GM12875 (cell line): Measurements from ENCODE around the gene ARL13B.

Source experiments
- H3K4me3 ChIP-seq: one replicate; pipeline ENCODE4 v1.5.1; 2011; ENCODE audit warnings: low read depth, low read length, control low read depth
- TF ChIP-seq, protein P1 (sequence below): IDR thresholded peaks from 2 replicates; pipeline ENCODE4 v1.5.1; 2011; ENCODE audit warnings: low read depth, mild to moderate bottlenecking, control low read depth, inconsistent platforms, low read length, moderate library complexity, borderline replicate concordance; ENCODE audit not compliant: insufficient read depth

ARL13B gene

DNA sequence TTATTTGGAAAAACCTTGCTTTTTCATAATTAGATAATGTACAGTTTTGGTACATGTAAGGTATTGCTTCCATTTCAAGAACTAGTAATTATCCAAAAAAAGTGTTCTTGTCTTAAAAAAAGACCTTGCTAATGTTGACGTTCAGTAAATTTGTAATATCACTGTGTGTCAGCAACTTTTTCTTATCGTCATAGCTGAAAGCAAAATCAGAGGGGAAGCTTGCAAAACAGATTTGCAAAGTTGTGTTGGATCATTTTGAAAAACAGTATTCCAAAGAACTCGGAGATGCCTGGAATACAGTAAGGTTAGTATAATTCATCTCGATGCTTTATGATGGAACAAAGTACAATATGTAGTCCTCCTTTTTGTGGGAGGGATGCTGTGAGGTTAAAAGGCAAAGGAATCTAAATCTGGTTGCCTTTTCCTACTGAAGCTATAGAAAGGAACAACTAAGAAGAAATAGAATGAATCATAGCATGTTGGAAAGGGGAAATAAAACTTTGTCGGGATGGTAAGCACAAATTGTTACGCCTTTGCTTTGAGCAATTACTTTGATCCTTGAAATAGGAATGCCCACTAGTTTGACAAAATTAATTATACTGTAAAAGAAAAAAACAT lies 84.4 kb downstream of the ARL13B start:
- TF ChIP-seq, protein P1, sequence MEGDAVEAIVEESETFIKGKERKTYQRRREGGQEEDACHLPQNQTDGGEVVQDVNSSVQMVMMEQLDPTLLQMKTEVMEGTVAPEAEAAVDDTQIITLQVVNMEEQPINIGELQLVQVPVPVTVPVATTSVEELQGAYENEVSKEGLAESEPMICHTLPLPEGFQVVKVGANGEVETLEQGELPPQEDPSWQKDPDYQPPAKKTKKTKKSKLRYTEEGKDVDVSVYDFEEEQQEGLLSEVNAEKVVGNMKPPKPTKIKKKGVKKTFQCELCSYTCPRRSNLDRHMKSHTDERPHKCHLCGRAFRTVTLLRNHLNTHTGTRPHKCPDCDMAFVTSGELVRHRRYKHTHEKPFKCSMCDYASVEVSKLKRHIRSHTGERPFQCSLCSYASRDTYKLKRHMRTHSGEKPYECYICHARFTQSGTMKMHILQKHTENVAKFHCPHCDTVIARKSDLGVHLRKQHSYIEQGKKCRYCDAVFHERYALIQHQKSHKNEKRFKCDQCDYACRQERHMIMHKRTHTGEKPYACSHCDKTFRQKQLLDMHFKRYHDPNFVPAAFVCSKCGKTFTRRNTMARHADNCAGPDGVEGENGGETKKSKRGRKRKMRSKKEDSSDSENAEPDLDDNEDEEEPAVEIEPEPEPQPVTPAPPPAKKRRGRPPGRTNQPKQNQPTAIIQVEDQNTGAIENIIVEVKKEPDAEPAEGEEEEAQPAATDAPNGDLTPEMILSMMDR, result no peak
- H3K4me3 ChIP-seq, result no peak overlapping the region

DNA sequence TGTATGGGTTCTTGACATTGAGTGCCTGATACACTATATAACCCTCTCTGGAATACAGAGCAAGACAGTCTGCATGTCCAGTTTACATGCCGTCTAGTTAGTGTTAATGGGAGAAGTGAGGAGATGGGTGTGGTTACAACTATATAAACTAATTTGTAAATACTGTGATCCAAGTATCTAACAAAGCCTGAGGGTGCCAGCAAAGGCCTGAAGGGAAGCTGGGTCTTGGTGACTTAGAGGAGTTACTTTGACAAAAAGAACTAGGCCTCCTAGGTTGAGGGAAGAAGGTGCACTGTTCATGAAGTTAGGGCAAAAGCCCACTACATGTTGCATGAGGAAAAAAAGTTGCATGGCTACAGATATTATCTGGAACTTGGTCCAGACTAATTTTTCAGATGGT lies 85.2 kb downstream of the ARL13B start:
- no peak overlapping the region for H3K4me3 ChIP-seq
- TF ChIP-seq, protein P1, result no peak

DNA sequence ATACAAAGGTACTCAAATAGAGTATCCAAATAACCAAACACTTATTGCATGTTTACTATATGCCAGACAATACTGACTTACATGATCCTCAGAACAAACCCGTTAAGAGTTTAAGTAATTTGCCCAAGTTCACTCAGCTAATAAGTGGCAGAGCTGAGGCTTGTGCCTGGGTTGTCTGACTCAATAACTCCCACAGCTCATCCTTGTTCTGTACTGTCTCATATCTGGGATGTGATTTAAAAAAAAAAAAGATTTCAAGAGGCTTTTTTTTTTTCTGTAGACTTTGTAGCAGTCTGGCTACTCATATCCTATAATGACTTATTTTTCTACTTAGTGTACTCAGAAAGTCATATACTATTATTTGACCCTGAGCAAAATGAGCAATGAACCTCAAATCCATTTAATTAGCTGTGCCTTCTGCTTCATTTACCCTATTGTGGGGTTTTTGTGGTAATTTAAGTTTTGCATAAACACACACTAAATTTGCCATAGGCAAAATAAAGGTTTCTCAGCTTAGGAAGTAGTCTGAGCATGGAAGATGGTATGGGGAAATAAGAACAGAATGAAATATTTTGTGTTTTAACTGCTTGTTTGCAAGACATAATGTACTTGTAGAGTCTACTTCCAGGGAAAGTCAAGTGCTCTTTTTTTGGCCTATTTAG lies 86.0 kb downstream of the ARL13B start:
- H3K4me3 ChIP-seq, result no peak overlapping the region
- TF ChIP-seq, protein P1, result no peak

DNA sequence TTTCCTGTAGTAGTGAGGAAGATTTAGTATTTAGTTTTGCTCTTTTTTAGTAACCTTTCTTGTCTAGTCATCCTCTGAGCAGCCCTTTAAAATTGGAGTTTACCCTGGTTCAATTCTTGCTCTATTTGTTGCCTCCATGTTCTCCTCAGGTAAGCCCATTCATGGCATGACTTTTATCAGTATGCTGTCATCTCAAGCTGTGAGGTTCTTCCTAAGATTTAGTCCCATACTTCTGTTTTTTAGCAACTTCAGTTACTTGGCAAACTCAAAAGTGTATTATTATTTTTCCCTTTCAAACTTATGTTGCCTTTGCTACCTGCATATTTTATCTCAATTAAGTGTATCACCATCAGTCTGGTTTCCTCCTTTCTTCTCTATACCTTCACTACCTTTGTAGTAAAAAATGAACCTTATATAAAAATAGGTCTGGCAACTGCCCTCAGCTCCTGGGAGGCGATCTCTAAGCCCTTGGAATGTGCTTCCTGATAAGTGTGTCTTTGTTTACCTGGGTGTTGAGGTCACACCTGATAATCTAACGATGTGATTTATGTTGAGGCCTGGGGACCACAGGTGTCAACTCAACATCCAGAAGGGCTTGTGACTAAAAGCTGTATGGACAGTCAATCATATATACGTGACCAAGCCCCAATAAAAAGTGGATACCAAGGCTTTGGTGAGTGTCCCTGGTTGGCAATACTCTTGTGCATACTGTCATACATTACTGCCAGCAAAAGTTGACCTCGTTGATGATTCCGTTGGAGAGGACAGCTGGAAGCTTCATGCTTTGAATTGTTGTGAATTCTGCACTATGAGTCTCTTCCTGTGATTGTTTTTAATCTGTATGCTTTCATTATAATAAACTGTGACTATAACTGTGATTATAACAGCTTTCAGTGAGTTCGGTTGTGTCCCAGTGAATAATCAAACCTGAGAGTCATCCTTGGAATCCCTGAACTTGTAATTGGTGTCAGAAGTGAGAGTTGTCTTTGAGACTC lies 86.8 kb downstream of the ARL13B start:
- no peak overlapping the region for H3K4me3 ChIP-seq
- TF ChIP-seq, protein P1, result no peak

DNA sequence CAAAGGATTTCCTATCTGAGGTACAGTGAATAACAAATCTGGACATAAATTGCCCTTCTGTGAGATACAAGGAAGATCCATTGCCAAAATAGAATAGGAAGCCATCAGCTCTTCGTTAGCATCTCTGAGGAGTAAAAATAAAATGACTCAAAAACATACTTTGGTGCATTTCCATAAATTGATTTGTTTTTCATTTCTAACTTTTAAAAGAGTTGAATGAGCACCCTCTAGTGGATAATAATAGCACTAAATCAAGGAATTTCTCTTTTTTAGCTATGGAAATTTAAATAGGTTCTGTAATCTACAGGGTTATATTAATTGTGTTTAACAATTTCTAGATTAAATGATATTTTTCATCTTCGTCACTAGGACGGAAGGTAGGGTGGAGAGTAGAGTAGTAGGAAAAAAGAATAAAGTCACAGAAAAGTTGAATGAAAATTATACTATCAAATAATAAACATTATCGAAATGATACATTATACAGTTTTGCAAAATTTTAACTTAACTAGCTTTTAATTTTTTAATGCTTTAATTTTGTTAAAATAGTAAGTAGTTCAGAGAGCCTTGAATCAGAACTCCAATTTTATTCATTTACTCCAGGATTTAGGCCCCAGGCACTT lies 89.3 kb downstream of the ARL13B start:
- no peak overlapping the region for H3K4me3 ChIP-seq
- TF ChIP-seq, protein P1, result no peak

DNA sequence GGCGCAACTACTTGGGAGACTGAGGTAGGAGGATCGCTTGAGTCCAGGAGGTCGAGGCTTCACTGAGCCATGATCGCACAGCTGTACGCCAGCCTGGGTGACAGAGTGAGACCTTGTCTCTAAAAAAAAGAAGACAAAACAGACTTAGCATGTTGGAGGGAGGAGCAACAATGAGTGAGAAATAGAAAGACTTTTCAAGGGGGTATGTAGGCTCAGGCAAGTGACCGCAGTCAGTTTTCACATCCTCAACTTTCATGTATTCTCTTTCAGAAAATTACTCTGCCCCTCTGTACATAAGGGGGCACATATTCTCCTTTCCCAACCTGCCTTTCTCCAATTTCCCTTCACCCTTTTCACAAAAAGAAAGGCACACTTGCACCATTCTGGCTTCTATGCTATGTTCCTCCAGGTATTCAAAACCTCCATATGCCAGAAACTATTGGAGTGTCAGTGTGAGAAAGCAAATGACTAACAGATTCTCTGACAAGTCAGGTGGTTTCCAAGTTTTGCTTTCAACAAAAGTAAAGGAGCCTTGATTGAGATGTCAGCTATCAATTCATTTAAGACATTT lies 90.5 kb downstream of the ARL13B start:
- no peak overlapping the region for H3K4me3 ChIP-seq
- TF ChIP-seq, protein P1, result no peak
